Body of pancreas (tissue), 4 donors: ENCODE measurements around the gene LCA5L.

Experiments
- POLR2A ChIP-seq, 3 donors: fragments of 450-650 bp; IDR thresholded peaks; one replicate each; pipeline ENCODE4 v1.6.1; 2016; ENCODE audit warnings: antibody characterized with exemption in 3 of 3, mild to moderate bottlenecking in 2 of 3
- TF ChIP-seq, protein P1 (sequence below), 7 experiments: fragments of 450-650 bp in 4 of 7; fragments of 200-600 bp in 3 of 7; sonication (generic) in 3 of 7; IDR thresholded peaks; one replicate each; pipeline ENCODE4 v1.5.1; 2016 to 2019; ENCODE audit warnings: antibody characterized with exemption in 7 of 7

DNA sequence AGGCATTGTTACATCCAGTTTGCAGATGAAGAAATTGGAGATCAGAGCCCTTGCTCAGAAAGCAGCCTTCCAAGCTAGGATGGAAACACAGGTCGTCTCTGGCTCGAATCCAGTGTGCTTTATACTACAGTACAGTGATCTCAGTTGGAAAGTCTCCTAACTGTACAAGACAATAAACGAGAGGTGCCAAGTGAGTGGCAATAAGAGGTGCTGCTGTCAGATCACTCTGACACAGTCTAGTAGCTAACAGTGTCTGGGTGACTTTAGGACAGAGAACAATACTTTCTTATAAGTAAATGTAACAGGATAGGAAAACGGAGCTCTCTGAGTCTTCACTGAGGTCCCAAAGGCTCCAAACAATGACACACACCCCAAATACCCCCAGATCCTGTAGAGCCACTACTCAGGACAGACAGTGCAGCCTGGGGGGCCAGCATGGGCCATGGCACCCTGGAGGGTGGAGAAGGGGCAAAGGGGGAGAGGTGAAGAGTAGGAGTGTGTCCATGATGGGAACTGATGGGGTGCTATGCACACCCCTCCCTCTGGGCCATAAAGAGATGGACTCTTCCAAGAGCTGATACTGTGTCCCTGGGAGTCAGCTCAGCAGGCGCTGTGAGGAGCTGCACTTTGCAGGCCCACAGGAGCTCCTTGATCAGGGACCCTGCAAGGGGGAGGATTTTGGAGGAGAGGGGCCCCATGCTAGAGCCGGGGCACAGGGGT, 9.5 kb upstream of the LCA5L start:
- TF ChIP-seq, protein P1, sequence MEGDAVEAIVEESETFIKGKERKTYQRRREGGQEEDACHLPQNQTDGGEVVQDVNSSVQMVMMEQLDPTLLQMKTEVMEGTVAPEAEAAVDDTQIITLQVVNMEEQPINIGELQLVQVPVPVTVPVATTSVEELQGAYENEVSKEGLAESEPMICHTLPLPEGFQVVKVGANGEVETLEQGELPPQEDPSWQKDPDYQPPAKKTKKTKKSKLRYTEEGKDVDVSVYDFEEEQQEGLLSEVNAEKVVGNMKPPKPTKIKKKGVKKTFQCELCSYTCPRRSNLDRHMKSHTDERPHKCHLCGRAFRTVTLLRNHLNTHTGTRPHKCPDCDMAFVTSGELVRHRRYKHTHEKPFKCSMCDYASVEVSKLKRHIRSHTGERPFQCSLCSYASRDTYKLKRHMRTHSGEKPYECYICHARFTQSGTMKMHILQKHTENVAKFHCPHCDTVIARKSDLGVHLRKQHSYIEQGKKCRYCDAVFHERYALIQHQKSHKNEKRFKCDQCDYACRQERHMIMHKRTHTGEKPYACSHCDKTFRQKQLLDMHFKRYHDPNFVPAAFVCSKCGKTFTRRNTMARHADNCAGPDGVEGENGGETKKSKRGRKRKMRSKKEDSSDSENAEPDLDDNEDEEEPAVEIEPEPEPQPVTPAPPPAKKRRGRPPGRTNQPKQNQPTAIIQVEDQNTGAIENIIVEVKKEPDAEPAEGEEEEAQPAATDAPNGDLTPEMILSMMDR (IDR thresholded peaks at IDR 0.05) = no peak
- no peak for TF ChIP-seq POLR2A (IDR thresholded peaks at IDR 0.05)
